ENCODE data around the gene MDFIC2. TPM values are rescaled to one million over a fixed set of nuclear protein-coding genes. Genes with fewer than 3 reads are reported as not detected.

MDFIC2 gene
- total and polyA plus RNA-seq, 2 experiments from 2014 or later = not detected

DNA sequence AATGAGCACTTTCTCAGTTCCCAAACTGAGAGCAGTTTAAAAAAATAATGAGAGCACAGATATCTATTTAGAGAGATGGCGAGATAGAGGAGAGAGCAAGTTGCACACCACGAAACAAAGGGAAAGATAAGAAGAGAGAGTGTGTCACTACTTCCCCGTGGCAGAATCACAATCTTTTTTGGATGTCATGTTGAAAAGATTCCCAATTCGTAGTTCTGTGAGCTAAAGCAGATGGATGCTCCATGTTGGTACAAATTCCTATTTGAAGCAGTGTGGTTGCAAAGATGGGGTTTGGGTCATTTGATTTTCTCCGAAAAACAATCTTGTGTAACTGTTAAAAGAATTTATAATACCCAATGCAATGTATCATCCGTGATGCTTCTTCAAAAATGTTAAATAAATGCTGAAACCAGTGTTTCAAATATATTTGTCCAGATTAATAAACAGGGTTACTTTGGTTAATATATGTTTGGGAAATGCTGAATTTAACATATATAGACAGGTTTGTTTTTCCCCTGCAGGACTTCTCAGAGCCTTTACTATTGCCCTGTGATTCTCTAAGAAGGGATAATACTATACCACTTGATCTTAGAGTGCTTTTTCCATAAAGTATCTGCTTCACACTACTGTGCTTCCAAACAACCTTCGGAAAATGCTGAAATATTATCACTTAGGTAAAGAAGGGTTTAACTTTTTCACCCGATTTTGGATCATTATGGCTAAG lies 128.5 kb downstream of the MDFIC2 start (continued):
- TF ChIP-seq, protein P1, sequence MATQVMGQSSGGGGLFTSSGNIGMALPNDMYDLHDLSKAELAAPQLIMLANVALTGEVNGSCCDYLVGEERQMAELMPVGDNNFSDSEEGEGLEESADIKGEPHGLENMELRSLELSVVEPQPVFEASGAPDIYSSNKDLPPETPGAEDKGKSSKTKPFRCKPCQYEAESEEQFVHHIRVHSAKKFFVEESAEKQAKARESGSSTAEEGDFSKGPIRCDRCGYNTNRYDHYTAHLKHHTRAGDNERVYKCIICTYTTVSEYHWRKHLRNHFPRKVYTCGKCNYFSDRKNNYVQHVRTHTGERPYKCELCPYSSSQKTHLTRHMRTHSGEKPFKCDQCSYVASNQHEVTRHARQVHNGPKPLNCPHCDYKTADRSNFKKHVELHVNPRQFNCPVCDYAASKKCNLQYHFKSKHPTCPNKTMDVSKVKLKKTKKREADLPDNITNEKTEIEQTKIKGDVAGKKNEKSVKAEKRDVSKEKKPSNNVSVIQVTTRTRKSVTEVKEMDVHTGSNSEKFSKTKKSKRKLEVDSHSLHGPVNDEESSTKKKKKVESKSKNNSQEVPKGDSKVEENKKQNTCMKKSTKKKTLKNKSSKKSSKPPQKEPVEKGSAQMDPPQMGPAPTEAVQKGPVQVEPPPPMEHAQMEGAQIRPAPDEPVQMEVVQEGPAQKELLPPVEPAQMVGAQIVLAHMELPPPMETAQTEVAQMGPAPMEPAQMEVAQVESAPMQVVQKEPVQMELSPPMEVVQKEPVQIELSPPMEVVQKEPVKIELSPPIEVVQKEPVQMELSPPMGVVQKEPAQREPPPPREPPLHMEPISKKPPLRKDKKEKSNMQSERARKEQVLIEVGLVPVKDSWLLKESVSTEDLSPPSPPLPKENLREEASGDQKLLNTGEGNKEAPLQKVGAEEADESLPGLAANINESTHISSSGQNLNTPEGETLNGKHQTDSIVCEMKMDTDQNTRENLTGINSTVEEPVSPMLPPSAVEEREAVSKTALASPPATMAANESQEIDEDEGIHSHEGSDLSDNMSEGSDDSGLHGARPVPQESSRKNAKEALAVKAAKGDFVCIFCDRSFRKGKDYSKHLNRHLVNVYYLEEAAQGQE (IDR thresholded peaks at IDR 0.05; ENCODE audit: unreplicated experiment) = no peak
- TF ChIP-seq EZH2 (IDR thresholded peaks at IDR 0.05; ENCODE audit: low read depth, unreplicated experiment) (no peak), POLR2AphosphoS5 (IDR thresholded peaks at IDR 0.05; ENCODE audit: low read depth) (no peak), NANOG (IDR thresholded peaks at IDR 0.05; ENCODE audit: borderline replicate concordance) (no peak)
- TF ChIP-seq, protein P2, sequence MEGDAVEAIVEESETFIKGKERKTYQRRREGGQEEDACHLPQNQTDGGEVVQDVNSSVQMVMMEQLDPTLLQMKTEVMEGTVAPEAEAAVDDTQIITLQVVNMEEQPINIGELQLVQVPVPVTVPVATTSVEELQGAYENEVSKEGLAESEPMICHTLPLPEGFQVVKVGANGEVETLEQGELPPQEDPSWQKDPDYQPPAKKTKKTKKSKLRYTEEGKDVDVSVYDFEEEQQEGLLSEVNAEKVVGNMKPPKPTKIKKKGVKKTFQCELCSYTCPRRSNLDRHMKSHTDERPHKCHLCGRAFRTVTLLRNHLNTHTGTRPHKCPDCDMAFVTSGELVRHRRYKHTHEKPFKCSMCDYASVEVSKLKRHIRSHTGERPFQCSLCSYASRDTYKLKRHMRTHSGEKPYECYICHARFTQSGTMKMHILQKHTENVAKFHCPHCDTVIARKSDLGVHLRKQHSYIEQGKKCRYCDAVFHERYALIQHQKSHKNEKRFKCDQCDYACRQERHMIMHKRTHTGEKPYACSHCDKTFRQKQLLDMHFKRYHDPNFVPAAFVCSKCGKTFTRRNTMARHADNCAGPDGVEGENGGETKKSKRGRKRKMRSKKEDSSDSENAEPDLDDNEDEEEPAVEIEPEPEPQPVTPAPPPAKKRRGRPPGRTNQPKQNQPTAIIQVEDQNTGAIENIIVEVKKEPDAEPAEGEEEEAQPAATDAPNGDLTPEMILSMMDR (conservative IDR thresholded peaks at IDR 0.05; ENCODE audit: low read depth in 2 of 2) = no peak

DNA sequence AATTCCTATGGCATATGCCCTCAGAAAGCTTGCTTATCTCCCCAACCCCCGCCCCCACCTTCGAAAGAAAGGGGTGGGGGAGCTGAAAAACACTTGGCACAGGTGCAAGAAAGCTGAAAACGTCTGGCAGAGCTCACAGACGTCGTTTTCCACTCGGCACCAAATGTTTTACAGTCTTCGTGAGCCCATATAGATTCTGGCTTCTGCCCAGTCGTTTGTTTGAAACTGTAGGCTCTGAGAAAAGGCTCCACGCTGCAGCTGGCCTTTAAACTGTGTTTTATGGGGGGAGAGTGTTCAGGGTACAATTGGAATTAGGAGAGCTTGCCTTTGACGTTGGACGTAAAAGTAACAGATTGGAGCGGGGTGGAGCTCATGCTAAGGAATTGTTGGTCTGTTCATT lies 130.3 kb downstream of the MDFIC2 start:
- Mint-ChIP-seq H3K9me3 (no peaks in the 10 kb centered on the region), H3K4me1 (peaks cover 29% of the 10 kb centered on the region), H3K27me3 (ENCODE audit: insufficient read depth, low read depth, poor library complexity) (peaks cover 9% of the 10 kb centered on the region), H3K27ac (no peak overlapping the region), H3K36me3 (ENCODE audit: low read depth) (no peaks in the 10 kb centered on the region), H3K4me3 (0 out of 3 replicates have a peak overlapping the region, but pooled peaks have one; percentile 1)
- peak overlapping the region; percentile 85; the same call in 1 of the 2 replicates for H2AFZ ChIP-seq
- H4K20me1 ChIP-seq (replicated peaks; ENCODE audit: insufficient read depth) = no peaks in the 10 kb centered on the region
- H3F3A ChIP-seq (replicated peaks; ENCODE audit: low read depth) = no peaks in the 10 kb centered on the region
- no peak overlapping the region for H3K27ac ChIP-seq (ENCODE audit: low read depth)
- peaks cover 29% of the 10 kb centered on the region for H3K4me1 ChIP-seq (ENCODE audit: insufficient read depth)
- no peaks in the 10 kb centered on the region for H3K27me3 ChIP-seq (ENCODE audit: insufficient read depth)
- H3K36me3 ChIP-seq (ENCODE audit: insufficient read depth) = no peaks in the 10 kb centered on the region
- no peak overlapping the region; the same call in 1 of the 2 replicates for H3K4me3 ChIP-seq
- H3K79me2 ChIP-seq (replicated peaks; ENCODE audit: insufficient read depth) = no peaks in the 10 kb centered on the region
- H3K9me2 ChIP-seq (ENCODE audit: insufficient read depth) = no peaks in the 10 kb centered on the region
- peak overlapping the region; percentile 47 for H3K4me2 ChIP-seq
- peak; percentile 16 for DNase-seq (ENCODE audit: low spot score)
- ATAC-seq = peak; percentile 36
- TF ChIP-seq ZNF114 (CRISPR knock-in tag; IDR thresholded peaks at IDR 0.05) (no peak), CREB1 (CRISPR knock-in tag; IDR thresholded peaks at IDR 0.05; ENCODE audit: low read depth) (no peak)
- TF ChIP-seq, protein P3, sequence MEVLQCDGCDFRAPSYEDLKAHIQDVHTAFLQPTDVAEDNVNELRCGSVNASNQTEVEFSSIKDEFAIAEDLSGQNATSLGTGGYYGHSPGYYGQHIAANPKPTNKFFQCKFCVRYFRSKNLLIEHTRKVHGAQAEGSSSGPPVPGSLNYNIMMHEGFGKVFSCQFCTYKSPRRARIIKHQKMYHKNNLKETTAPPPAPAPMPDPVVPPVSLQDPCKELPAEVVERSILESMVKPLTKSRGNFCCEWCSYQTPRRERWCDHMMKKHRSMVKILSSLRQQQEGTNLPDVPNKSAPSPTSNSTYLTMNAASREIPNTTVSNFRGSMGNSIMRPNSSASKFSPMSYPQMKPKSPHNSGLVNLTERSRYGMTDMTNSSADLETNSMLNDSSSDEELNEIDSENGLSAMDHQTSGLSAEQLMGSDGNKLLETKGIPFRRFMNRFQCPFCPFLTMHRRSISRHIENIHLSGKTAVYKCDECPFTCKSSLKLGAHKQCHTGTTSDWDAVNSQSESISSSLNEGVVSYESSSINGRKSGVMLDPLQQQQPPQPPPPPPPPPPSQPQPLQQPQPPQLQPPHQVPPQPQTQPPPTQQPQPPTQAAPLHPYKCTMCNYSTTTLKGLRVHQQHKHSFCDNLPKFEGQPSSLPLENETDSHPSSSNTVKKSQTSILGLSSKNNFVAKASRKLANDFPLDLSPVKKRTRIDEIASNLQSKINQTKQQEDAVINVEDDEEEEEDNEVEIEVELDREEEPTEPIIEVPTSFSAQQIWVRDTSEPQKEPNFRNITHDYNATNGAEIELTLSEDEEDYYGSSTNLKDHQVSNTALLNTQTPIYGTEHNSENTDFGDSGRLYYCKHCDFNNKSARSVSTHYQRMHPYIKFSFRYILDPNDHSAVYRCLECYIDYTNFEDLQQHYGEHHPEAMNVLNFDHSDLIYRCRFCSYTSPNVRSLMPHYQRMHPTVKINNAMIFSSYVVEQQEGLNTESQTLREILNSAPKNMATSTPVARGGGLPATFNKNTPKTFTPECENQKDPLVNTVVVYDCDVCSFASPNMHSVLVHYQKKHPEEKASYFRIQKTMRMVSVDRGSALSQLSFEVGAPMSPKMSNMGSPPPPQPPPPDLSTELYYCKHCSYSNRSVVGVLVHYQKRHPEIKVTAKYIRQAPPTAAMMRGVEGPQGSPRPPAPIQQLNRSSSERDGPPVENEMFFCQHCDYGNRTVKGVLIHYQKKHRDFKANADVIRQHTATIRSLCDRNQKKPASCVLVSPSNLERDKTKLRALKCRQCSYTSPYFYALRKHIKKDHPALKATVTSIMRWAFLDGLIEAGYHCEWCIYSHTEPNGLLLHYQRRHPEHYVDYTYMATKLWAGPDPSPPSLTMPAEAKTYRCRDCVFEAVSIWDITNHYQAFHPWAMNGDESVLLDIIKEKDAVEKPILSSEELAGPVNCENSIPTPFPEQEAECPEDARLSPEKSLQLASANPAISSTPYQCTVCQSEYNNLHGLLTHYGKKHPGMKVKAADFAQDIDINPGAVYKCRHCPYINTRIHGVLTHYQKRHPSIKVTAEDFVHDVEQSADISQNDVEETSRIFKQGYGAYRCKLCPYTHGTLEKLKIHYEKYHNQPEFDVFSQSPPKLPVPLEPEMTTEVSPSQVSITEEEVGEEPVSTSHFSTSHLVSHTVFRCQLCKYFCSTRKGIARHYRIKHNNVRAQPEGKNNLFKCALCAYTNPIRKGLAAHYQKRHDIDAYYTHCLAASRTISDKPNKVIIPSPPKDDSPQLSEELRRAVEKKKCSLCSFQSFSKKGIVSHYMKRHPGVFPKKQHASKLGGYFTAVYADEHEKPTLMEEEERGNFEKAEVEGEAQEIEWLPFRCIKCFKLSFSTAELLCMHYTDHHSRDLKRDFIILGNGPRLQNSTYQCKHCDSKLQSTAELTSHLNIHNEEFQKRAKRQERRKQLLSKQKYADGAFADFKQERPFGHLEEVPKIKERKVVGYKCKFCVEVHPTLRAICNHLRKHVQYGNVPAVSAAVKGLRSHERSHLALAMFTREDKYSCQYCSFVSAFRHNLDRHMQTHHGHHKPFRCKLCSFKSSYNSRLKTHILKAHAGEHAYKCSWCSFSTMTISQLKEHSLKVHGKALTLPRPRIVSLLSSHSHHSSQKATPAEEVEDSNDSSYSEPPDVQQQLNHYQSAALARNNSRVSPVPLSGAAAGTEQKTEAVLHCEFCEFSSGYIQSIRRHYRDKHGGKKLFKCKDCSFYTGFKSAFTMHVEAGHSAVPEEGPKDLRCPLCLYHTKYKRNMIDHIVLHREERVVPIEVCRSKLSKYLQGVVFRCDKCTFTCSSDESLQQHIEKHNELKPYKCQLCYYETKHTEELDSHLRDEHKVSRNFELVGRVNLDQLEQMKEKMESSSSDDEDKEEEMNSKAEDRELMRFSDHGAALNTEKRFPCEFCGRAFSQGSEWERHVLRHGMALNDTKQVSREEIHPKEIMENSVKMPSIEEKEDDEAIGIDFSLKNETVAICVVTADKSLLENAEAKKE (CRISPR knock-in tag; IDR thresholded peaks at IDR 0.05) = no peak
- TF ChIP-seq, protein P2 (conservative IDR thresholded peaks at IDR 0.05; ENCODE audit: low read depth in 2 of 2) = no peak
